SK-N-SH treated with all-trans-retinoic acid at 6 μM for 48 hours (cell line): ENCODE data around the gene FNBP1L.

Experiments
- ATAC-seq: fragments of 200-7000 bp; cut with Tn5 transposase; 3 replicates; pipeline ENCODE4 v1.9.1; 2020; ENCODE audit warnings: mild to moderate bottlenecking, moderate library complexity
- ARNTL ChIP-seq: fragments of 450-650 bp; formaldehyde crosslinking; IDR thresholded peaks from 2 replicates; pipeline ENCODE4 v1.5.0; 2020; ENCODE audit warnings: low read depth, mild to moderate bottlenecking, moderate library complexity, borderline replicate concordance
- BACH2 ChIP-seq: fragments of 250-450 bp; sonication (Bioruptor Pico); IDR thresholded peaks from 2 replicates; pipeline ENCODE4 v1.9.0; 2021; ENCODE audit warnings: mild to moderate bottlenecking, borderline replicate concordance
- ESRRG ChIP-seq: fragments of 250-450 bp; sonication (Bioruptor Pico); IDR thresholded peaks from 2 replicates; pipeline ENCODE4 v1.6.1; 2021; ENCODE audit warnings: mild to moderate bottlenecking
- GLIS3 ChIP-seq: fragments of 250-450 bp; sonication (Bioruptor Pico); IDR thresholded peaks from 2 replicates; pipeline ENCODE4 v1.5.0; 2020; ENCODE audit warnings: mild to moderate bottlenecking, moderate library complexity
- ISL1 ChIP-seq: fragments of 250-450 bp; sonication (Bioruptor Pico); IDR thresholded peaks from 2 replicates; pipeline ENCODE4 v2.1.2; 2022; ENCODE audit warnings: mild to moderate bottlenecking, moderate library complexity
- PPARA ChIP-seq: fragments of 250-450 bp; sonication (Bioruptor Pico); IDR thresholded peaks from 2 replicates; pipeline ENCODE4 v1.5.0; 2020; ENCODE audit warnings: mild to moderate bottlenecking, borderline replicate concordance
- RARB ChIP-seq: fragments of 250-450 bp; sonication (Bioruptor Pico); IDR thresholded peaks from 2 replicates; pipeline ENCODE4 v1.8.0; 2021; ENCODE audit warnings: mild to moderate bottlenecking, moderate library complexity
- SNAI2 ChIP-seq: fragments of 250-450 bp; sonication (Bioruptor Pico); IDR thresholded peaks from 2 replicates; pipeline ENCODE4 v1.5.0; 2020; ENCODE audit warnings: mild to moderate bottlenecking, moderate library complexity
- TCF4 ChIP-seq: fragments of 250-450 bp; sonication (Bioruptor Pico); IDR thresholded peaks from 2 replicates; pipeline ENCODE4 v1.8.0; 2021; ENCODE audit warnings: mild to moderate bottlenecking, moderate library complexity, borderline replicate concordance
- TOX ChIP-seq: fragments of 250-450 bp; sonication (Bioruptor Pico); IDR thresholded peaks from 2 replicates; pipeline ENCODE4 v1.8.0; 2021; ENCODE audit warnings: mild to moderate bottlenecking, moderate library complexity, borderline replicate concordance
- ZC3H10 ChIP-seq: fragments of 250-450 bp; sonication (Bioruptor Pico); IDR thresholded peaks from 2 replicates; pipeline ENCODE4 v1.5.1; 2021; ENCODE audit warnings: mild to moderate bottlenecking, moderate library complexity
- ZFP3 ChIP-seq: fragments of 250-450 bp; sonication (Bioruptor Pico); IDR thresholded peaks from 2 replicates; pipeline ENCODE4 v1.5.0; 2020; ENCODE audit warnings: mild to moderate bottlenecking, moderate library complexity
- ZFP30 ChIP-seq: fragments of 450-650 bp; formaldehyde crosslinking; IDR thresholded peaks from 2 replicates; pipeline ENCODE4 v1.5.0; 2022; ENCODE audit warnings: mild to moderate bottlenecking, moderate library complexity
- ZNF70 ChIP-seq: fragments of 450-650 bp; formaldehyde crosslinking; IDR thresholded peaks from 2 replicates; pipeline ENCODE4 v1.5.0; 2020; ENCODE audit warnings: mild to moderate bottlenecking, moderate library complexity
- ZNF8 ChIP-seq: fragments of 450-650 bp; formaldehyde crosslinking; IDR thresholded peaks from 2 replicates; pipeline ENCODE4 v1.5.0; 2020; ENCODE audit warnings: mild to moderate bottlenecking, moderate library complexity
- TF ChIP-seq, protein P1 (sequence below): fragments of 250-450 bp; sonication (Bioruptor Pico); IDR thresholded peaks from 2 replicates; pipeline ENCODE4 v1.5.1; 2021; ENCODE audit warnings: mild to moderate bottlenecking, moderate library complexity
- TF ChIP-seq, protein P2 (sequence below): fragments of 250-450 bp; sonication (Bioruptor Pico); IDR thresholded peaks from 2 replicates; pipeline ENCODE4 v1.8.0; 2020; ENCODE audit warnings: mild to moderate bottlenecking, moderate library complexity, borderline replicate concordance
- TF ChIP-seq, protein P3 (sequence below): fragments of 250-450 bp; sonication (Bioruptor Pico); IDR thresholded peaks from 2 replicates; pipeline ENCODE4 v1.5.0; 2020; ENCODE audit warnings: mild to moderate bottlenecking, moderate library complexity
- TF ChIP-seq, protein P4 (sequence below): fragments of 250-450 bp; sonication (Bioruptor Pico); IDR thresholded peaks from 2 replicates; pipeline ENCODE4 v1.5.1; 2020; ENCODE audit warnings: low read depth, mild to moderate bottlenecking, moderate library complexity

Gene FNBP1L

DNA sequence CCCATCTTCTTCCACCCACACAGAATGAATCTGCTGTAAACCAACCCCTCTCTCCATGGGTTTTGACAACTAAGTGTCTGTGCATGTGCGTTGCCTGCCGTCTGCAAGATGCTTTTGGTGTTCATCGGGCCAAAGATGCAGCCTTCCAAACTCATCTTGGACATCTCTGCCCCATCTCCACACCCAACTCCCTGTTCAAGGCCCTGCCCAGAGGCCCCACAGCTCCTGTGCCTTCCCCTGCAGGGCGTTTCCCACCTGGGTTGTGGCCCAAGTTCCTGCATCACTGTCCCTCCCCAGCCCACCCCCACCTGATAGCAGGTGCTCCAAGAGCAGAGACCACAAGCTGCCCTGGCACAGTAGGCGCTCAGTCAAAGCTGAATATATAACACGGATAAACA is 130.5 kb downstream of the FNBP1L start:
- no peak for ATAC-seq
- TF ChIP-seq ZFP30 (CRISPR knock-in tag) (no peak), ZNF70 (CRISPR knock-in tag) (no peak), TCF4 (no peak), BACH2 (CRISPR knock-in tag) (no peak), GLIS3 (CRISPR knock-in tag) (no peak), ESRRG (CRISPR knock-in tag) (no peak), SNAI2 (CRISPR knock-in tag) (no peak)
- TF ChIP-seq, protein P1, sequence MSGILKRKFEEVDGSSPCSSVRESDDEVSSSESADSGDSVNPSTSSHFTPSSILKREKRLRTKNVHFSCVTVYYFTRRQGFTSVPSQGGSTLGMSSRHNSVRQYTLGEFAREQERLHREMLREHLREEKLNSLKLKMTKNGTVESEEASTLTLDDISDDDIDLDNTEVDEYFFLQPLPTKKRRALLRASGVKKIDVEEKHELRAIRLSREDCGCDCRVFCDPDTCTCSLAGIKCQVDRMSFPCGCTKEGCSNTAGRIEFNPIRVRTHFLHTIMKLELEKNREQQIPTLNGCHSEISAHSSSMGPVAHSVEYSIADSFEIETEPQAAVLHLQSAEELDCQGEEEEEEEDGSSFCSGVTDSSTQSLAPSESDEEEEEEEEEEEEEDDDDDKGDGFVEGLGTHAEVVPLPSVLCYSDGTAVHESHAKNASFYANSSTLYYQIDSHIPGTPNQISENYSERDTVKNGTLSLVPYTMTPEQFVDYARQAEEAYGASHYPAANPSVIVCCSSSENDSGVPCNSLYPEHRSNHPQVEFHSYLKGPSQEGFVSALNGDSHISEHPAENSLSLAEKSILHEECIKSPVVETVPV, result no peak

DNA sequence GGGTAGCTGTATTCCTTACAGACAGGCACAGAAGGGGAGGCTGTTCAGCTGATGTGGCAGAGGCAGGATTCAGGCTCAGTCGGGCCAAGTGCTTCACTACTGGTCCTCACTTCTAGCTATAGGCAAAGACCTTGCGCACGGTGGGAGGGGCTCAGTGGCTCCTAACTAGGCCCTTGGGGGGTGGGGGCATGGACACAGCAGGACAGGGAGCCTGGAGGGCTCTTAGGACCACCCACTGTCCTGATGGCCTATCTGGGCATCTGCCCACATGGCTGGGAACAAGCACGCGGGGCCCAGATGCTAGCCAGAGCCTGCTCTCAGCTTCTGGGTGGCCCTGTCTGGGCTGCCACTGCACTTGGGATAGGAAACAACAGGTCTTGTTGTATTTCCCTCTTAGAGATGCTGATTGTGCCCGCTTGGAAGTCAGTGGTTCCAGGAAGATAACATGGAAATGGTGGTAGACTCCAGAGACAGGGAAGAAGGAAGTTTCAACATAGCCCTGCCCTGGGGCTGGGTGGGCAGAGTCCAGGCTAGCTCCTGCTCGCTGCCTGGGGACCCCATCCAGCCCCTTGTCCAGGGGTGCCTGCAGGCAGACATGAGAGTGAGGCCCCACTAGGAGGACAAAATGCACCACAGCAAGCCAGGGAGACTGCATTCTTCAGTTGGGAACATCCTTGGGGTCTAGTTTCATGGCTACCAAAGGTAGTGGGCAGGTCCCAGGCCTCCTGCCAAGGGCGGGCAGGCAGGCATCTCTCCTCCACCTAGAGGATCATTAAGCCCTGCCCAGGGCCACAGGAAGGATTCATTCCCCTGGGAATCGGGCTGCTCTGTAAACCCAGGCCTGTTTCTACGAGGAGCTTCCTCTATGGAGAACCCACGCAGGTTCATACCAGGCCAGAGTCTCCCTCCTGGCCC is 131.2 kb downstream of the FNBP1L start:
- TF ChIP-seq, protein P1, result no peak
- TF ChIP-seq BACH2 (CRISPR knock-in tag), result no peak
- TF ChIP-seq TCF4, result no peak
- TF ChIP-seq ZNF70 (CRISPR knock-in tag), result no peak
- TF ChIP-seq TOX, result no peak
- no peak for TF ChIP-seq ZNF8 (CRISPR knock-in tag)
- no peak for TF ChIP-seq GLIS3 (CRISPR knock-in tag)
- no peak for TF ChIP-seq ARNTL (CRISPR knock-in tag)
- ATAC-seq, result no peak

DNA sequence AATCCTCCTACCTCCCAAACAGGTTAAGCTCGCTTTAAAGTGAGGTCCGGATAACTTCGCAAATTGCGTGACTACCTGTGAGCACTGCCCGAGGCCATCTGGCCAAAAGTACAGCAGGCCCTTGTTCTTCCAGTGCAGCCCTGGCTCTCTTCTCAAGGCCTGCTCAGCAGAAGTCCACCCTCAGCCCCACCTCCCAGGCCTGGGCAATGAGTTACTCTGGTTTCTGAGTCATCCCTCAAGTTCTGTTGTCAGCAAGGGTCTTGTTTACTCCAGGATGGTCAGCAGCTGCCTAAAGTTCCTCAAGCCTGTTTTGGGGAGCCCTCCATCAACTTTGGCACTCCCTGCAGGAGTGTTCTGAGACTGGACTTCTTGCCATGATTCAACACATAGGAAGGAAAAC is 132.0 kb downstream of the FNBP1L start:
- ATAC-seq, result peak; percentile 71
- no peak for TF ChIP-seq PPARA (CRISPR knock-in tag)
- no peak for TF ChIP-seq SNAI2 (CRISPR knock-in tag)
- TF ChIP-seq ISL1 (CRISPR knock-in tag), result no peak
- TF ChIP-seq, protein P2, sequence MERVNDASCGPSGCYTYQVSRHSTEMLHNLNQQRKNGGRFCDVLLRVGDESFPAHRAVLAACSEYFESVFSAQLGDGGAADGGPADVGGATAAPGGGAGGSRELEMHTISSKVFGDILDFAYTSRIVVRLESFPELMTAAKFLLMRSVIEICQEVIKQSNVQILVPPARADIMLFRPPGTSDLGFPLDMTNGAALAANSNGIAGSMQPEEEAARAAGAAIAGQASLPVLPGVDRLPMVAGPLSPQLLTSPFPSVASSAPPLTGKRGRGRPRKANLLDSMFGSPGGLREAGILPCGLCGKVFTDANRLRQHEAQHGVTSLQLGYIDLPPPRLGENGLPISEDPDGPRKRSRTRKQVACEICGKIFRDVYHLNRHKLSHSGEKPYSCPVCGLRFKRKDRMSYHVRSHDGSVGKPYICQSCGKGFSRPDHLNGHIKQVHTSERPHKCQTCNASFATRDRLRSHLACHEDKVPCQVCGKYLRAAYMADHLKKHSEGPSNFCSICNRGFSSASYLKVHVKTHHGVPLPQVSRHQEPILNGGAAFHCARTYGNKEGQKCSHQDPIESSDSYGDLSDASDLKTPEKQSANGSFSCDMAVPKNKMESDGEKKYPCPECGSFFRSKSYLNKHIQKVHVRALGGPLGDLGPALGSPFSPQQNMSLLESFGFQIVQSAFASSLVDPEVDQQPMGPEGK (CRISPR knock-in tag), result no peak
- TF ChIP-seq ZC3H10 (CRISPR knock-in tag), result no peak
- no peak for TF ChIP-seq TCF4

DNA sequence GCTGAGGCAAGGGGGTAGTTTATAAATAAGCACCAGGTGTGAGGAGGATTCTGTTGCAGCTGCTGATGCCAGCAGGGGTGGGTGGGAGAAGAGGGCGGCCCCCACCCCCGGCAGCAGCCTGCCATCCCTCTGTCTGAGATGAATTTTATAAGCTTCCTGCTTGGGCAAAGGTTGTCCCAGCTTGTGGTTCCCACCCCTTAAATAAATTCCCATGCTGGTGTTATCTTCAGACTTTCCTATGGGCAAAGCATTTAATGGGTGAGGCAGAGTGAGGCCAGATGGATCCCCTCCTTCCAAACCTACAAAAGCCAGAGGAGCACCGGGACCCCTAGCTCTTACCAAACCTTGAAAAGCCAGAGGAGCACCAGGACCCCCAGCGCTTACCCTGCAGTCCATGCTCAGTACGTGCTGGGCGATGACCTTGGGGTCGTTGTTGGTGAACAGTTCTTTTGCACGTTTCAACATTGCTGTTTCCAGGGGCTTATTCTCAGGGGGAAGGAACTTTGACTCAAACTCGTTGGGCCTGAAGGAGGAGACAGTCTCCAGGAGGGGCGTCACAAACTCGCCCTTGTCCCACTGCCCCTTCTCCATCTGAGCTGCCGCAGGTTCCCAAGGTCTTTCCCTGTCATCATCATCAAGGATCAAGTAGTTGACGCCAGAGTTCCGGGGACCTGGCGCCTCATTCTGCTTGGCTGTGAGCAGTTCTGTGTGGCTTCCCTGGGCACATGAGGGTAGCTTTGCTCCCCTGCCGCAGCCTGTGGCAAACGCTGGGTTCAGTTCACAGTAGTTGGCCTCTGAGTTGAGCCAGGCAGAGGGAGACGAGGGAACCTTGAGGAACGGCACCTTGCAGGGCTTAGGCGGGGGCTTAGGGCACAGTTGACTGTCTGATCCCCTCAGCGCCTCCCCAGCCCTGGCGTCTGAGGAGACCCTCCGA is 134.3 kb downstream of the FNBP1L start:
- ATAC-seq, result no peak
- TF ChIP-seq ZFP3 (no peak), ZNF70 (CRISPR knock-in tag) (no peak), GLIS3 (CRISPR knock-in tag) (no peak), TCF4 (no peak), ZNF8 (CRISPR knock-in tag) (no peak), TOX (no peak), RARB (CRISPR knock-in tag) (no peak), ESRRG (CRISPR knock-in tag) (no peak), PPARA (CRISPR knock-in tag) (no peak)
- TF ChIP-seq, protein P2 (CRISPR knock-in tag), result no peak
- TF ChIP-seq, protein P1, result no peak
- TF ChIP-seq, protein P3, sequence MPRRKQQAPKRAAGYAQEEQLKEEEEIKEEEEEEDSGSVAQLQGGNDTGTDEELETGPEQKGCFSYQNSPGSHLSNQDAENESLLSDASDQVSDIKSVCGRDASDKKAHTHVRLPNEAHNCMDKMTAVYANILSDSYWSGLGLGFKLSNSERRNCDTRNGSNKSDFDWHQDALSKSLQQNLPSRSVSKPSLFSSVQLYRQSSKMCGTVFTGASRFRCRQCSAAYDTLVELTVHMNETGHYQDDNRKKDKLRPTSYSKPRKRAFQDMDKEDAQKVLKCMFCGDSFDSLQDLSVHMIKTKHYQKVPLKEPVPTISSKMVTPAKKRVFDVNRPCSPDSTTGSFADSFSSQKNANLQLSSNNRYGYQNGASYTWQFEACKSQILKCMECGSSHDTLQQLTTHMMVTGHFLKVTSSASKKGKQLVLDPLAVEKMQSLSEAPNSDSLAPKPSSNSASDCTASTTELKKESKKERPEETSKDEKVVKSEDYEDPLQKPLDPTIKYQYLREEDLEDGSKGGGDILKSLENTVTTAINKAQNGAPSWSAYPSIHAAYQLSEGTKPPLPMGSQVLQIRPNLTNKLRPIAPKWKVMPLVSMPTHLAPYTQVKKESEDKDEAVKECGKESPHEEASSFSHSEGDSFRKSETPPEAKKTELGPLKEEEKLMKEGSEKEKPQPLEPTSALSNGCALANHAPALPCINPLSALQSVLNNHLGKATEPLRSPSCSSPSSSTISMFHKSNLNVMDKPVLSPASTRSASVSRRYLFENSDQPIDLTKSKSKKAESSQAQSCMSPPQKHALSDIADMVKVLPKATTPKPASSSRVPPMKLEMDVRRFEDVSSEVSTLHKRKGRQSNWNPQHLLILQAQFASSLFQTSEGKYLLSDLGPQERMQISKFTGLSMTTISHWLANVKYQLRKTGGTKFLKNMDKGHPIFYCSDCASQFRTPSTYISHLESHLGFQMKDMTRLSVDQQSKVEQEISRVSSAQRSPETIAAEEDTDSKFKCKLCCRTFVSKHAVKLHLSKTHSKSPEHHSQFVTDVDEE, result no peak
- TF ChIP-seq, protein P4, sequence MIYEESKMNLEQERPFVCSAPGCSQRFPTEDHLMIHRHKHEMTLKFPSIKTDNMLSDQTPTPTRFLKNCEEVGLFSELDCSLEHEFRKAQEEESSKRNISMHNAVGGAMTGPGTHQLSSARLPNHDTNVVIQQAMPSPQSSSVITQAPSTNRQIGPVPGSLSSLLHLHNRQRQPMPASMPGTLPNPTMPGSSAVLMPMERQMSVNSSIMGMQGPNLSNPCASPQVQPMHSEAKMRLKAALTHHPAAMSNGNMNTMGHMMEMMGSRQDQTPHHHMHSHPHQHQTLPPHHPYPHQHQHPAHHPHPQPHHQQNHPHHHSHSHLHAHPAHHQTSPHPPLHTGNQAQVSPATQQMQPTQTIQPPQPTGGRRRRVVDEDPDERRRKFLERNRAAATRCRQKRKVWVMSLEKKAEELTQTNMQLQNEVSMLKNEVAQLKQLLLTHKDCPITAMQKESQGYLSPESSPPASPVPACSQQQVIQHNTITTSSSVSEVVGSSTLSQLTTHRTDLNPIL (CRISPR knock-in tag), result no peak
